ENCODE measurements around the gene MRPS27.
A peak's percentile ranks its signal among the peaks of the same experiment; 100 is the strongest.

Gene MRPS27

DNA sequence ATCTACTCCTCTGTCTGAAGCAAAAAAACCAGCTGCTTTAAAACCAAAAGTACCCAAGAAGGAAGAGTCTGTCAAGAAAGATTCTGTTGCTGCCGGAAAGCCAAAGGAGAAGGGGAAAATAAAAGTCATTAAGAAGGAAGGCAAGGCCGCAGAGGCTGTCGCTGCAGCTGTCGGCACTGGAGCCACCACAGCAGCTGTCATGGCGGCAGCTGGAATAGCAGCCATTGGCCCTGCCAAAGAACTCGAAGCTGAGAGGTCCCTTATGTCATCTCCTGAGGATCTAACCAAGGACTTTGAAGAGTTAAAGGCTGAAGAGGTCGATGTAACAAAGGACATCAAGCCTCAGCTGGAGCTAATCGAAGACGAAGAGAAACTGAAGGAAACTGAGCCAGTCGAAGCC is 124.5 kb downstream of the MRPS27 start:
- Mint-ChIP-seq H3K27me3 (peaks cover 14 to 16% of the 10 kb centered on the region in 2 donors), H3K27ac (no peak overlapping the region), H3K4me3 (no peak overlapping the region), H3K4me1 (peaks cover 6 to 10% of the 10 kb centered on the region in 2 donors), H3K36me3 (peaks cover 0 to 1% of the 10 kb centered on the region in 2 donors), H3K9me3 (peaks cover 5% of the 10 kb centered on the region in 2 donors)
- no peak for DNase-seq
- no peak for ATAC-seq (replicated peaks)

DNA sequence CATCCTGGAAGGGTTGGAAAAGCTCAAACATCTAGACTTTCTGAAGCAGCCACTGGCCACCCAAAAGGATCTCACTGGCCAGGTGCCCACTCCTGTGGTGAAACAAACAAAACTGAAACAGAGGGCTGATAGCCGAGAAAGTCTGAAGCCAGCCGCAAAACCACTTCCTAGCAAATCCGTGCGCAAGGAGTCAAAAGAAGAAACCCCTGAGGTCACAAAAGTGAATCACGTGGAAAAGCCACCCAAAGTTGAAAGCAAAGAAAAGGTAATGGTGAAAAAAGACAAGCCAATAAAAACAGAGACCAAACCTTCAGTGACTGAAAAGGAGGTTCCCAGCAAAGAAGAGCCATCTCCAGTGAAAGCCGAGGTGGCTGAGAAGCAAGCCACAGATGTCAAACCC is 125.2 kb downstream of the MRPS27 start:
- Mint-ChIP-seq H3K36me3 (peaks cover 0 to 1% of the 10 kb centered on the region in 2 donors), H3K27ac (peak overlapping the region; percentile 3), H3K4me3 (peak overlapping the region in 1 of 2 donors; percentile 6), H3K9me3 (peaks cover 5% of the 10 kb centered on the region in 2 donors), H3K27me3 (peaks cover 14 to 16% of the 10 kb centered on the region in 2 donors), H3K4me1 (peaks cover 6 to 10% of the 10 kb centered on the region in 2 donors)
- peak in 1 of 2 donors; percentile 57 for ATAC-seq (replicated peaks)
- DNase-seq = peak; percentile 15

DNA sequence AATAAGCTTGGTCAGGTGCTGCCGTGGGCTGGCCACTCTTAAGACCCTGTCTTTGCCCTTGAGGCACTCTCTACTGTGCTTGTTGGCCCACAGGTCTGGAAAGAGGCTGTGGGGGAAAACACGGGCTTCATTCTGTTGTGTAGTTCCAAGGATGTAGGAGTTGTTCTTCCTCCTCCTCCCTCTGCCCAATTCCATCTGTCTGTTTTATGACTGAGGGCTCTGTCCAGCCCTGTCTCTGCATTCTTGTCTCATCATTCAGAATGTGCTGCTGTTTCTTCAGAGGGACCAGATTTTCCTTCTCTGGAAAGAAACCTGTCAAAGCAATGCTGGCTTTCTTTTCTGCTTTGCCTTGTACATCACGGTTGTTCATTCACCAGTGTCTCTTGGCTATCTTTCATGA is 128.6 kb downstream of the MRPS27 start:
- Mint-ChIP-seq H3K9me3 (peaks cover 5% of the 10 kb centered on the region in 2 donors), H3K27ac (no peak overlapping the region), H3K27me3 (peaks cover 9 to 16% of the 10 kb centered on the region in 2 donors), H3K36me3 (peaks cover 0 to 1% of the 10 kb centered on the region in 2 donors), H3K4me3 (no peak overlapping the region), H3K4me1 (peaks cover 6 to 10% of the 10 kb centered on the region in 2 donors)
- ATAC-seq (replicated peaks) = no peak
- no peak for DNase-seq

DNA sequence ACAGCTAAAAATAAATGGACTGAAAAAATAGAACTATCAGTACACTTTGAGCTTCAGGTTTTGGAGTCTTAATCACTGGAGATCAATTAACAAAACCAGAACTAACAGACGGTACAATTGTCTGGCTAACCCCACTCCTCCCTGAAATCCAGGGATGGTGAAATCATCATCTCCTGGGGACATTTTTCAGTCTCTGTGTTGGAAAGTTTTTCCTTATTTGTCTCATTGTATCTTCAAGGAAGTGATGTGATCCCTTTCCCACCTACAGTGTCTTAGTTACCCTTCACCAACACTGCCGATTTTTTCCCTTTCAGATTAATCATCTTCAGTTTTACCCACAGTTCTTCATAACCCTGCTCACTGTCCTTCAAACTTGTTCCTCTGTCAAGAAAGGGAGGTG is 130.9 kb downstream of the MRPS27 start:
- Mint-ChIP-seq H3K27ac (no peak overlapping the region), H3K9me3 (no peaks in the 10 kb centered on the region), H3K4me3 (no peak overlapping the region), H3K36me3 (no peaks in the 10 kb centered on the region), H3K27me3 (peaks cover 4 to 17% of the 10 kb centered on the region in 2 donors), H3K4me1 (no peaks in the 10 kb centered on the region)
- ATAC-seq (replicated peaks) (no peak), DNase-seq (no peak)

DNA sequence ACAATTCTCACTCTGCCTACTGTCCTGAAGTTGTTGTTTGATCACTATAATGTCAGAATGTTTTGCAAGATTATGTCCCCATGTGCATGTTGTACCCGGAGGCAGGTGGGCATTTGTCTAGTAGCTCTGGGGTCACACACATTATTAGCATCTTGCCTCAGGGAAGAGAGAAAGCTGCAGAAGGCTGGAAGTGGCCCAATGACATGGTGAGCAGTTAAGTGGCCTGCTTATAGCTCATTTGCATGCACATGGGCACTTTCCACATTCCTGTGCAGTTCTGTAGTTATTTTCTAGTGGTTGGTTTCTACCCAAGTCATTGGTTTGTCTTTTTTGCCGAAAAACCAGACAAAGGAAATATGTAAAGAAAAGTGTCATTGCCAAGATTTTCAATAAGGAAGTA is 131.9 kb downstream of the MRPS27 start:
- Mint-ChIP-seq H3K4me1 (no peaks in the 10 kb centered on the region), H3K27ac (no peak overlapping the region), H3K36me3 (no peaks in the 10 kb centered on the region), H3K27me3 (peaks cover 9 to 27% of the 10 kb centered on the region in 2 donors), H3K9me3 (no peaks in the 10 kb centered on the region), H3K4me3 (no peak overlapping the region)
- ATAC-seq (replicated peaks) (no peak), DNase-seq (no peak)

DNA sequence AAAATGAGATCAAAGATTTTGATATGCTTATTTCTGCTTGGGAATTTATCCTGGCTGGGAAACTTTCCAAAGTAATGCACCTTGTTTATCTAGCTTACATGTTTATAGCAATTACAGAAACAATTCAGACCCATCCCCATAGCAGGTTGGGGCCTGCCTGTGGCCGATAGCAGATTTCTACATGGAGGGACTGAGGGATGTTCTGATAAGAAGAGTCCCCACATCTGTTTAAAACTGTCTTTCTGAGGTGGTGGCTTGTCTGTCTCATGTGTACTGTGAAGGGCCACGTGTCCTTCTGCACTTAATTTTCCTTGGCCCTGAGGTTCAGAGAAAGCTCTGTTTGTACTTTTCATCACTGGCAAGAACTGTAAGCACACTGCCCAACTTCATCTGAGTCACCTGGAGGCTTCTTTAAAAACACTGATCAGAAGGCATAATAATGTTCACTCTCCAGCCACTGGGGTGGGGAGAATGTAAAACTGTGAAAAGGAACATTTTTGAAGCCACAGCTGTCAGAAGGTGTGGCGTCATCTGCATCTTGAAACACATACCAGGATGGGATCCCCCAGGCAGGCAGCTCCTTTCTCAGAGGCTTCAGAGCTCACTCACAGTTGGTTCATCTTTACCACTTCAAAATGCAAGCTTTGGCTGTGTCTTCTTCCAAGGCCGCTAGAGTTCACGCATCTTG is 132.5 kb downstream of the MRPS27 start:
- peaks cover 12 to 30% of the 10 kb centered on the region in 2 donors for H3K27me3 Mint-ChIP-seq
- no peaks in the 10 kb centered on the region for H3K9me3 Mint-ChIP-seq
- H3K36me3 Mint-ChIP-seq = no peaks in the 10 kb centered on the region
- no peak overlapping the region for H3K27ac Mint-ChIP-seq
- no peak overlapping the region for H3K4me3 Mint-ChIP-seq
- no peaks in the 10 kb centered on the region for H3K4me1 Mint-ChIP-seq
- ATAC-seq (replicated peaks) (no peak), DNase-seq (no peak)

DNA sequence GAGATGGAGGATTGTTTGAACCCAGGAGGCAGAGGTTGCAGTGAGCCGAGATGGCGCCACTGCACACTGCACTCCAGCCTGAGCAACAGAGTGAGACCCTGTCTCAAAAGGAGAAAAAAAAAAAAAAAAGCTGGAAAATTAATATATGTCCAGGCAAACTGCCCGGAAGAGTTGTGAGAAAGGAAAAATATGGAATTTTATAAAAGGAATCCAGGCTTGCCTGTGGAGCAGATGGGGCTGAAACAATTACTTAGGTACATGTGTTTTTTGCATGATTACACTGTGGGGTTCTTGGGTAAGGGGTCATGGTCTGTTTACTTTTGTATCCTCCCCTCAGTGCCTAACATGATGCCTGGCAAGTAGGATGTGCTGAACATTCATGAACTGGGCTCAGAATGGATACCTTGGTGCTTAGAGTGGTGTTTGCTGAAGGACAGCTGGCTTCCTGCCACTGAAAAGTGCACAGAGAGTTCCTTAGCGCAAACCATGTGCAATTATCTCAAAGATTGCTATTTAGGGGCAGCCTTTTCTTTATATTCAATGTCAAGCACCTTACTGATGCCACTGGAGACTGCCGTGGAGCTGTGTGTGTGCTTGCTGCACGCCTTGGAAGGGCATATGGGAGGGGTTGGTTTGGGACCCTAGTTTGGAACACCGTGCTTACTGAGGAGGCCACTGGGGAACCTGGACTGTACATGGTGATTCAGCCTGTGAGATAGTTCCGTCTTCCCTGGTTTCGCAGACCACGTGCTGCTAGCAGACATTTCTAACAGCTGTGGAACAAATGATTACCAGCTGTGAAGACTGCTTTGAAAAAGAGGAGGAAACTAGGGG is 134.3 kb downstream of the MRPS27 start:
- no peak overlapping the region for H3K4me3 Mint-ChIP-seq
- no peaks in the 10 kb centered on the region for H3K4me1 Mint-ChIP-seq
- H3K36me3 Mint-ChIP-seq = no peaks in the 10 kb centered on the region
- DNase-seq (no peak), ATAC-seq (replicated peaks) (no peak)
- no peaks in the 10 kb centered on the region for H3K9me3 Mint-ChIP-seq
- H3K27ac Mint-ChIP-seq = no peak overlapping the region
- peaks cover 13 to 28% of the 10 kb centered on the region in 2 donors for H3K27me3 Mint-ChIP-seq

DNA sequence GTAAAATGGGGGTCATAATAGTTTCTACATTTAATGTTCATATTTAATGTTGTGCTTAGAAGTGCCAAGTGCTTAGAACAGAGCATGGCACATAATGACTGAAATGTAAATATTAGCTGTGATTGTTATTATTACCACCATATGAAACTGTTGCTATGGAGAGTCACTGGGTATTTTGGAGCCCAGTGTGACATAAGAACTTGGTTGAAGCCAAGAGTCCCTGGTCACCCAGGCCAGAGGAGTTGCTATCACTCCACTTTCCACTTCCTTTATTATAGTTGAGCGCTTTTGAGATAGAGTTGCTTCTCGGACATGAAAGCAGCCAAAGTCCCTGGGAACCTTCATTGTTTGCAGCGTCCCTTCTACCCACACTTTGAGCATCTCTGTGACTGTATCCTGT is 135.6 kb downstream of the MRPS27 start:
- Mint-ChIP-seq H3K27ac (no peak overlapping the region), H3K4me1 (no peaks in the 10 kb centered on the region), H3K4me3 (no peak overlapping the region), H3K9me3 (no peaks in the 10 kb centered on the region), H3K36me3 (no peaks in the 10 kb centered on the region), H3K27me3 (peaks cover 19 to 38% of the 10 kb centered on the region in 2 donors)
- DNase-seq = no peak
- ATAC-seq (replicated peaks) = no peak

DNA sequence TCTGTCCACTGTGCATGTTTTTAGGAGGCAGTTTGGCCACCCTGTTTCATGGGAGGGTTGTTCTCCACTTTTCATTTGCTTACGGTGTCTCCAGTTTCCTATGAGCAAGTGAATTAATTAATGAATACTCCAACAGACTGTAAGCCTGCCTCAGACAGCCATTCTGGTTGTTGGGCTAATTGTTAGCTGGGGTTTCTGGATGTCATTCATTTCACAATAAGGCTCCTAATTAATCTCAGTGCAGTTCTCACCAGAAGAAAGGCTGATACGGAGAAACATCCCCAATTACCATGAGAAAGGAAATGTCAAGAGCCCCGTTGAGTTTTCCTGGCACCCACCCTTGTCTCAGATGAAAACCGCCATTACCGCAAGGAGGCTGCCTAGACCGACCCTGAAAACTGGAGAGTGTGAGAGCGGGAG is 136.9 kb downstream of the MRPS27 start:
- no peaks in the 10 kb centered on the region for H3K4me1 Mint-ChIP-seq

DNA sequence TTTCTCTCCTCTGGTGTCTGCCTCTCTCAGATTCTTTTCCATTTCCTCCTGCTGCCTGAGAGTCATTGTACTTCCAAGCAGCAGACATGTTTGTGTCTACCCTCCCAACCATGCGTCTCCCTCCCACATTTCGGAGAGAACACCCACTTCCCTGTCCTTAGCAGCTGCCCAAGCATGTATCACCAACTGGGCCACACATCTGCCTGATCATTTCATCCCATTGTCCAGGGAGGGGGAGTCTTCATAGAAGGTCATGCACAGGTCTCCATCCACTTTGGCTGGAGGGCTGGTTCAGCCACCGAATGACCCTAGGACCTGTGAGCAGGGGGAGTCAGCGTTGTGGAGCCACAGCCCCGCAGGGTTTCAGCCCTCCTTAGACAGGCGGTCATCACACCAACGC is 137.4 kb downstream of the MRPS27 start:
- Mint-ChIP-seq H3K4me1 (no peaks in the 10 kb centered on the region), H3K27me3 (peaks cover 19 to 41% of the 10 kb centered on the region in 2 donors), H3K9me3 (no peaks in the 10 kb centered on the region), H3K4me3 (no peak overlapping the region), H3K36me3 (no peaks in the 10 kb centered on the region), H3K27ac (no peak overlapping the region)
- ATAC-seq (replicated peaks) = no peak
- no peak for DNase-seq

More for the DNA sequence above, 136.9 kb downstream of the MRPS27 start:
- ATAC-seq (replicated peaks) (no peak), DNase-seq (no peak)
- Mint-ChIP-seq H3K27ac (no peak overlapping the region), H3K4me3 (no peak overlapping the region), H3K36me3 (no peaks in the 10 kb centered on the region), H3K27me3 (peaks cover 19 to 41% of the 10 kb centered on the region in 2 donors), H3K9me3 (no peaks in the 10 kb centered on the region)

DNA sequence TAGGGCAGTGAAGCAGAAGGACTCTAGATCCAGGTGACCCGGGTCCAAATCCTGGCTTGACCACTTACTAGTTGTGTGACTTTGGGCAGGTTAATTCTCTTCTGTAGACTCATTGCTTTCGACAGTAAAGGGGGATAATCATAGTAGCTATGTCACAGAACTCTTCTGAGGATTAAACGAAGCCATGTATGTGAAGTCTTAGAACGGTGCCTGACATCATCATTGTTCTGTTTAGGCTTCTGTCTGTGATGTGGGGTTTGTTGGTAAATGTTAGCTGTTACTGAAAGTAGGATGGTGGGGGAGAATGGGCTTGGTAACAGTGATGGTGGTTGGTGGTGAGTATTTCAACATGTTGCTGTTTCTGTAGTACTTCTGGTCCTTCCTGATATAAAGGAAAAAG is 139.1 kb downstream of the MRPS27 start:
- ATAC-seq (replicated peaks) = no peak
- H3K27me3 Mint-ChIP-seq = peaks cover 19 to 45% of the 10 kb centered on the region in 2 donors
- H3K4me3 Mint-ChIP-seq = no peak overlapping the region
- H3K36me3 Mint-ChIP-seq = no peaks in the 10 kb centered on the region
- no peaks in the 10 kb centered on the region for H3K9me3 Mint-ChIP-seq
- H3K4me1 Mint-ChIP-seq = no peaks in the 10 kb centered on the region
- H3K27ac Mint-ChIP-seq = no peak overlapping the region
- no peak for DNase-seq

DNA sequence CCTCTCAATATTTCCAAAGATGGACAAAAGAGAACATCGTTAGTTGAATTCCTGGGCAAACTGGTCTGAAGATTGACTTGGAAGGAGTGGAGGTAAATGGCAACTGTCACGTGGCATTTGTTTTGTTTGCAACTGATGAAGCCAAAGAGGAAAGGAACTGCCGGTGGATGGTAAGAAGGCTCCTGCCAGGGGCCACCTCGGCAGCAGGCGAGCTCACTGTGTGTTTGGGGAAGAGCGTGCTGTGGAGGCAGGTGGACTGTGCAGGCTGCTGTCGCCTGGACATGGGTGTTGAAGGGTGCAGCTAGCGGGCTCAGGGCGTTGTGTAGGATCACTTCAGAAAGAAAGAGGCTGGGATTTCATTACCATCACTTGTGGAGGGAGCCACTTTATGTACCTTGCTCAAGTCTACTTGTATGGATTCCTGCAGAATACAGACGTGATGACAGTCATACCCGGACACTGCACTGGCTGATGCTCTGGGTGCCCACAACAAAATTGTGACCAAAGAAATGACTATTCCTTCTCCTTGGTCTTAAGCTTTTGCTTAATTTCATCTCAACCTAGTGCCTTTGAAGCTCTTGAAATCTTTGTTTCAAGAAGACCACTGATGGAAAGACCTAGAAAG is 140.1 kb downstream of the MRPS27 start:
- DNase-seq (no peak), ATAC-seq (replicated peaks) (no peak)
- Mint-ChIP-seq H3K9me3 (no peaks in the 10 kb centered on the region), H3K27me3 (peaks cover 19 to 54% of the 10 kb centered on the region in 2 donors), H3K27ac (no peak overlapping the region), H3K4me1 (no peaks in the 10 kb centered on the region), H3K36me3 (no peaks in the 10 kb centered on the region), H3K4me3 (no peak overlapping the region)

DNA sequence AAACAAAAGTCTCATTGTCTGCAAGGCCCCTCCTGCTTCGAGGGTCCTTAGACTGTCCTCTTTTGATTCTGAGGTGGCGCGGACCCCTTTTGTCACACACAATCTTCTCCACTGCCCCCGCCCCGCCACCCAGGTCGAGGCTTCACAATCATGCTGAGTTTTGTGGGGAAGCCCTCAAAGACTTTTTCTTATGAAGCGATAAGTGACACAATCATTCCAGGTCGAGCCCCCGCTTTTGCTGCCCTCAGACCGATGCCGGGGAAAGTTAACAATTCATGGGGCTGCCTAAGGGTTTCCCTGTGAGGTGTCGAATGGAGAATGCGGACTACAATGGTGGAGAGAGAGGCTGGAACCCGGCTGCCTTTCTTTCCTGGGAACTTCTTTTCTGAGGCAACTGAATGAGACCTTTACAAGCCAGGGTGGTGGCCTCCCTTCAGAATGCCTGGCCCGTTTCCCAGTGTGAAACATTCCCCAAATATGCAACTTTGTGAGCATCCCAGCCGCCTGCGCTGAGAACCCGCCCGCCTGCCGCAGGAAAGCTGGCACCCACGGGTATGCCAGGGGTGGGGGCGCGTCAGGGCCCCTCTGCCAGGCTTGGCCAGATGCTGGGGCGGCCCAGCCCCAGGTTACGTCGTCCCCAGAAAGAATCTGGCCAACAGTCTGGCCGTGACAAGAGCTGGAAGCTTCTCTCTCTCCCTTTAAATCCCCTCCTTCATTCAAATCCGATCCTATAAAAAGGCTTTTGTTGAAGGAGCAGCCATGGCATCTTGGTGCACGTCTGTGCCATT is 140.8 kb downstream of the MRPS27 start:
- Mint-ChIP-seq H3K27me3 (peaks cover 19 to 58% of the 10 kb centered on the region in 2 donors), H3K4me3 (no peak overlapping the region), H3K4me1 (no peaks in the 10 kb centered on the region), H3K36me3 (no peaks in the 10 kb centered on the region), H3K9me3 (no peaks in the 10 kb centered on the region), H3K27ac (no peak overlapping the region)
- DNase-seq (no peak), ATAC-seq (replicated peaks) (no peak)

DNA sequence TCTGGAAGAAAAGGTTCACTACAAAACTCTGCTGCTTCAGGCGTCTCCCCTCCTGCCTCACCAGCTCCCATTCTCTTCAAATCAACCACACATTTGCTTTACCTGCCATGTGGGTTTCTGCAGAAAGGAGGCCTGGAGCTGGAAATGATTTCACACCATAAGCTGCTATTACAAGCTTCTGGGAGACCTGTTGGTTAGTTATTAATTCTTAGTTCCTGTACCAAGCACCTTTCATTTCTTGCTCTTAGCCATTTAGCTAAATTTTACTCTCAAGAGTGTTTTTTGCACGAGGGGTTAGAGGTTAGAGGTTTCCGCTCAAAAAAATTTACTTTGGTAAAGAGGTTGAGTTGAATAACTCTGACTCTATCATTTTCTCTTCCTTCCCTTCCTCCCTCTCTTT is 142.5 kb downstream of the MRPS27 start:
- Mint-ChIP-seq H3K27me3 (peaks cover 11 to 43% of the 10 kb centered on the region in 2 donors), H3K27ac (no peak overlapping the region), H3K4me3 (no peak overlapping the region), H3K4me1 (no peaks in the 10 kb centered on the region), H3K9me3 (no peaks in the 10 kb centered on the region), H3K36me3 (no peaks in the 10 kb centered on the region)
- DNase-seq (no peak), ATAC-seq (replicated peaks) (no peak)

Data from stimulated activated naive B cell treated with anti-CD40 and anti-IgM and Interleukin-4, amounts not matched to agents 10 μg/mL and 1 μg/mL and 100 μg/mL, for 72 hours (primary cell).